GM18502 (cell line): ENCODE results near the gene WAS.
"Not testable (repeated sequence)": the region's sequence is repeated elsewhere in the genome, so short reads cannot be mapped to it uniquely, and the experiment has no call there.

Experiments used
- ATAC-seq: cut with Tn5 transposase; IDR thresholded peaks from one replicate; pipeline ENCODE4 v1.9.1; 2021; ENCODE audit warnings: mild to moderate bottlenecking; ENCODE audit not compliant: unreplicated experiment, poor library complexity

The WAS gene

DNA sequence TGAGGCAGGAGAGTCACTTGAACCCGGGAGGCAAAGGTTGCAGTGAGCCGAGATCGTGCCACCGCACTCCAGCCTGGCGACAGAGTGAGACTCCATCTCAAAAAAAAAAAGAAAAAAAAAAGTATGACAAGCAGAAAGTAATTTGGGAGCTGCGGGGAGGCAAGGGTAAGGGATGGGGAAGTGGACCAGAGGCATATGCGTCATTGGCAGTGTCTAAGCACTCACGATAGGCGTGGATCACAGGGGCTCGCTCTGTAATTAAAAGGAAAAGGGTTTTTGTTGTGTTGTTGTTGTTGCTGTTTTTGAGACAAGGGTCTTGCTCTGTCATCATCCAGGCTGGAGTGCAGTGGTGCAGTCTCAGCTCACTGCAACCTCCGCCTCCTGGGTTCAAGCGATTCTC, 804 bp upstream of the WAS start:
- not testable (repeated sequence) for ATAC-seq

DNA sequence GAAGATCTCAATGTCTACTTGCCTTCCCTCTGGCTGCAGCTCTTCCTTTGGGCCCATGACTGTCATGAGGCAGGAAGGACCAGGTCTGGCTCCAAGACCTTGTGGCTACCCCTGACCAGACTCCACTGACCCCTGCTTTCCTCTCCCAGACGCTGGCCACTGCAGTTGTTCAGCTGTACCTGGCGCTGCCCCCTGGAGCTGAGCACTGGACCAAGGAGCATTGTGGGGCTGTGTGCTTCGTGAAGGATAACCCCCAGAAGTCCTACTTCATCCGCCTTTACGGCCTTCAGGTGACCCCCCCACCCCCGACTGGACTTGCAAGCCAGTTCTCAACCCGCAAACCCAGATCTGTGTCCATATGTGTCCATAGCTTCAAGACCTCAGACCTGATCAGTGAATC, 535 bp downstream of the WAS start:
- no peak for ATAC-seq

DNA sequence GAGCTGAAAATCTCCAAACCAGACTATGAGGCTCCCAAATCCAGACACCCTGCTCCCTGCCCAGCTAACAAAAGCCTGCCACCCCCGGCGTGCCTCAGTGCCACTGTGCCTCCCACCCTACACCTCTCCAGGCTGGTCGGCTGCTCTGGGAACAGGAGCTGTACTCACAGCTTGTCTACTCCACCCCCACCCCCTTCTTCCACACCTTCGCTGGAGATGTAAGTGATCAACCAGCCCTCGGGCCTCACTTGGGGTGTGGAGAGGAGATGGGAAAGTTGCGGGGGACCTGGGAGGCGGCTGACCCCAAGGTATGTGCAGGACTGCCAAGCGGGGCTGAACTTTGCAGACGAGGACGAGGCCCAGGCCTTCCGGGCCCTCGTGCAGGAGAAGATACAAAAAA, 1.8 kb downstream of the WAS start:
- no peak for ATAC-seq

DNA sequence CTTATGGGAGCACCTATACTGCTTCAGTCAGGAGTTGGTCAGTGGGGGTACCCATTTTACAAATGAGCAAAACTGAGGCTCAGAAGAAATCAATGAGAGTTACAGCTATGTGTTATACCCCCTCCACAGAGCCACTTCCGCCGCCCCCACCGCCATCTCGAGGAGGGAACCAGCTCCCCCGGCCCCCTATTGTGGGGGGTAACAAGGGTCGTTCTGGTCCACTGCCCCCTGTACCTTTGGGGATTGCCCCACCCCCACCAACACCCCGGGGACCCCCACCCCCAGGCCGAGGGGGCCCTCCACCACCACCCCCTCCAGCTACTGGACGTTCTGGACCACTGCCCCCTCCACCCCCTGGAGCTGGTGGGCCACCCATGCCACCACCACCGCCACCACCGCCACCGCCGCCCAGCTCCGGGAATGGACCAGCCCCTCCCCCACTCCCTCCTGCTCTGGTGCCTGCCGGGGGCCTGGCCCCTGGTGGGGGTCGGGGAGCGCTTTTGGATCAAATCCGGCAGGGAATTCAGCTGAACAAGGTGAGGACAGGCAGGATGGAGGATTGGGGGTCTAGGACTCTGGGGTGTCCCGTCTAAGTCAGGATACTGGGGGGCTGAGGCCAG, 5.0 kb downstream of the WAS start:
- ATAC-seq = no peak

DNA sequence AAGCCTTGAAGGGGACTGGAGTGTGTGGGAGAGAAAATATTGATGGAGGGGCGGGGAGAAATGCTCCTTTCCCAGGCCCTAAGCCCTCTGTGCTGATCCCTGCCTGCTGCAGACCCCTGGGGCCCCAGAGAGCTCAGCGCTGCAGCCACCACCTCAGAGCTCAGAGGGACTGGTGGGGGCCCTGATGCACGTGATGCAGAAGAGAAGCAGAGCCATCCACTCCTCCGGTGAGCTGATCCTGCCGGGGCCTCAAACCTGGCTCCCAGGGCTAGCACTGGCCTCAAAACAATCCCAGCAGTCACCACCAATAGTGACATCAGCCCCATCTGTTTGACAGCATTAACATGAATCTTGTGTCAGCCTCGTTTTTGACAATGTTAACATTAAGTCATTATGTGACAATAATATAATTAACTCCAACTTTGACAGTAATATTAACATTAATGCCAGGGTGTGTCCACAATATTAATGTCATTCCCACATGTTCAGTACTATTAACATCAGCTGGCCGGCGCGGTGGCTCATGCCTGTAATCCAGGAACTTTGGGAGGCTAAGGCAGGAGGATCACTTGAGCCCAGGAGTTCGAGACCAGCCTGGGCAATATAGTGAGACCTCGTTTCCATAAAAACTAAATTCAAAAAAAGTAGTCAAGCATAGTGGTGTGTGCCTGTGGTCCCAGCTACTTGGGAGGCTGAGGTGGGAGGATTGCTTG, 5.8 kb downstream of the WAS start:
- no peak for ATAC-seq

DNA sequence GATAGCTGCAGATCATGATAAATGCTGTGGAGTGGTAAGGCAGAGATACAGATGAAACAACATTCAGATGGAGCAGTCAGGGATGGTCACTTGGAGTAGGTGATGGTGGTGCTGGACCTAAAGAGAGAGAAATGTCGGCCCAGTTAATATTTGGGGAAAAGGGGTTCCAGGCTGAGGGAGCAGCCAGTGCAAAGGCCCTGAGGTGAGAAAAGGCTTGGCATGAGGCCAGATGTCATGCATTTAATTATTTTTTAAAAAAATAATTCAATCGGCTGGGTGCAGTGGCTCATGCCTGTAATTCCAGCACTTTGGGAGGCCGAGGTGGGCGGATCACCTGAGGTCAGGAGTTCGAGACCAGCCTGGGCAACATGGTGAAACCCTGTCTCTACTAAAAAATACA, 8.1 kb downstream of the WAS start:
- not testable (repeated sequence) for ATAC-seq

DNA sequence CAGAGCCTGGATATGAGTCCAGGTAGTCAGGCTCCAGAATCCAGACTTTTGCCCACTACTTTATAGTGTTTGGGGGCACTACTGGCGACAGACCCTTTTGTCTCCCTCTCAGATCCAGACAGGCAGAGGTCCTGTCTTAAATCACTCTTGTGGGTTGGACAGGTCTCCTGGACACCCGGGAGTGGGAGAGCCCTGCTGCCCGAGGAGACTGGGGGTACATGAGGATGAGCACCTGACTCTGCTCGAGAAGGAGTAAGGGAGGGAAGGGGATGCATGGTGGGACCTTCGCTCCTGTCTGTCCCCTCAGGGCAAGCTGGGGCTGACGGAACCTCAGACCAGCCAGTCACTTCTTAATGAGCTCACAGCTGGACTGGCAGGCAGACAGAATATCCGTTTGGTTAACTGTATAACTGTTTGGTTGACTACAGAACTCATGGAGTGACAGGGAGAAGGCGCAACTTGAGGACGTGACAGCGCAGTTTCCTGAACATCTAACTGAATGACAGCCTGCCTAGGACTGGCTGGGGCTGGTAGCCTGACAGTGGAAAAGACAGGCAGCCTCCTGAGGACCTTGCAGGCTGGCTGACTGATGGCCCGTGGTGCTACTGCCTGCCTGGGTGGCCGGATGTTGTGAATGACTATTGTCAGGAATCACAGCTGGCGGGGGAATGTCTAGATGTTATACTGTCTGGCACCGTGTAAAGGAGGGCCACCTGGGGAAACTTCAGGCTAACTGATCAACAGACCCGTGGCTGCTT, 11.4 kb downstream of the WAS start:
- no peak for ATAC-seq

DNA sequence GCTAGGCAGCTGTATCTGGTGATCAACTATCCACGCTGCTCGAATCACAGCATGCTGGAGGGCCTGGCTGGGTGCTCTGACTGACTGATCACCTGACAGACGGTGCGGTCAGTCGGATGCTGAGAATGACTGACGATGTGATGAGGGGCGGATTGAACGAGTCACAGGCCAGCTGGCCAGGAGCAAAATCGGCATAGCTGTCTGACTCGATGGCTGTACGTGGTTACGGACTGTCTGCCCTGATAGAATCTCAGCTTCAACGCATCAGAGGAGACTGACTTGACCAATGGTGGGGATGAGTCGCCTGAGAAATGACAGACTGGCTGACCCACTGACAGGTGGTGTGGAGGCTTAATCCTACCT, 11.9 kb downstream of the WAS start:
- ATAC-seq = no peak

DNA sequence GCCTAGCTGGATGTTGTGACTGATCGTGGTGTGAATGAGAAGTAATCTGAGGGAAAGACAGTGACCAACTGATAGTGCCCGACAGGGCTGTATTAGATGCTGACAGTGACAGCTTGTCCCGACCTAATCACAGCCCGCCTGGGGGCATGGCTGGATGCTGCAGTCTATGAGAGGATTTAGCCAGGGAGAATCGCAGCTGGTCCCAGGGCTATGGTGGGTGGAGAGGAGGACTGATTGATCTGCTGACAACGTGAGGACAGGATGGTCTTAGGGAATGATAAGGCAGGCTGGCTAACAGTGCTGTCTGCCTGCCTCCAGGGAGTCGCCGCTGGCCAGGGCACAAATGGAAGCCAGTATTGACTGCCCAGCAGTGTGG, 12.3 kb downstream of the WAS start:
- peak; percentile 12 for ATAC-seq

DNA sequence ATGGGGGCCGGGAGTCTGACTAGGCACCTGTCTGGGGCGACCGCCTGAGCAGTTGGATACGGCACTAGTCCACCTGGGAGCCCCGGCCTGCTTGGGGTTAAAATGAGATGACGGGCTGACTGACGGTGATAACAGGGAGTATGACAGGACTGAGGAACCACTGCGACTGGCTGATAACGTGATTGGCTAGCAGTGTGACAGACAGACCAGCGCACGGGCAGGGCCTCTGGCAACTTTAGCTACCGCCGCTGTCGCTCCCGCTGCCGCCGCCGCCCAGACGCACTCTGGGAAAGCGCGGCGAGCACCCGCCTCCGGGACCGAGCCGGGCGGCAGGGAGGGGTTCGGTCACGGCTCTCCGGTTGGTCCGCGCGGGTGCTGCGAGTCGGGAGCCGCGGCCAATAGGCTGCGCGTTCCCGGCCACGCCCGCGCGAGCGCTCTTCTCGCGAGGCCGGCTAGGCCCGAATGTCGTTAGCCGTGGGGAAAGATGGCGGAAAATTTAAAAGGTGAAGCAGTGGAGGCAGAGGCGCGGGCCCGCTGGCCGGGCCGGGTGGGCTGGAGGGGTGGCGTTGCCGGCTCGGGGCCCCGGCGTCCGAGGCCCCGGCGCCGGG, 12.8 kb downstream of the WAS start, which contains the start of gene SUV39H1:
Gene SUV39H1 (plus strand): TSS at position 434 of the 608 bp plus-strand sequence. CDS start 51 bp downstream, at position 485.
- peak; percentile 91 for ATAC-seq

DNA sequence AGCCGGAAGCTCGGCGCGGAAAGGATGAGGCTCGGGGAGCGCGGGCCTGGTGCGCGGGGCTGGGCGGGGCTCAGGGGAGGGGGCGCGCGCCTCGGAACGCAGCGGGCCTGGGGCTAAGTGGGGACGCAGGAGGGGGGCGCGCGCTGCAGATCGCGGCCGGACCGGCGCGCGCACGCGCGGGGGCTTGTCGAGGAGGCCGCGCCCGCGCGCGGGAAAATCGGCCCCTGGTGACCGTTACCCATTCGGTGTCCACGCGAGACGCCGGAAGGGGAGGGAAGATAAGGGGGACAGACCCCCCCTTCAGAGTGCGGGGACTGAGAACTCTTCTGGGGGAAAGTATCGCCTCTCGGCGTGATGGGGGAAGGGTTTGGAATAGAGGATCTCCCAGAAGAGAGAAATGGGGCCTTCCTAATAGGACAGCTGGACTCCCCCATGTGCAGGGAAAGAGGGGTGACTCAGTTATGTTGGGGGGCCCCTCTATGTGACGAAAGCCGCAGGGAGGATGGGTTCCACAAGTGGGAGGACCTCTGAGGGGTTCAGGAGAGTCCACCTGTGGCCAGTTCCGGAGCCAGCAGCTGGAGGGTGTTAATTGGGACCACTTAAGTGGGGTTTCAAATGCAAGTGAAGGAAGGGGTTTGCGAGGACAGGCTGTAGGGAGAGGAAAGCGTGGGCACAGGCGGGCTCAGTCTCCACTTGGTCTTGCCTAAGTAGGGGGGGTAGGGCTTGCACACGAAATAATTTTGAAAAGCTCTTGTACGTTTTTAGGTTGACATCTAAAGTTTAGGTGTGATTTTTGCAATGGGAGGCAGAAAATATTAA, 13.5 kb downstream of the WAS start:
- ATAC-seq = peak; percentile 22

DNA sequence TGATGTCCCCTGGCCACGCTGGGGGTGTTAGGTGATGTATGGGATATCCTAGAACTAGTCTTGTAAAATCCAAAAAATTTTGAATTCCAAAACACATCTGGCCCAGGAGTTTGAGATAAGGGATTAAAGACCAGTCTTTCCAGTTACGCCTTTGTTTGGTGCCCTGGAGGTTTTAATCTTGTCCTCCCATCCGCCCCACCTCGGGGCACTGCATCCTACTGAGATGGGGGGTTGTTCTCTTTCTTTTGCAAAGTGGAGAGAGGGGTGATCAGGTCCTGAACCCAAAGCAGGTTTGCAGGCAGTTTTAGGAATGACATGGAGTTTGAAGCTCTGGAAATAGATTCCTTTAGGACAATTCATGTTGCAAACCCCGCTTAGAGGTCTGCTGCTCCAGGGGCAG, 14.7 kb downstream of the WAS start:
- no peak for ATAC-seq

DNA sequence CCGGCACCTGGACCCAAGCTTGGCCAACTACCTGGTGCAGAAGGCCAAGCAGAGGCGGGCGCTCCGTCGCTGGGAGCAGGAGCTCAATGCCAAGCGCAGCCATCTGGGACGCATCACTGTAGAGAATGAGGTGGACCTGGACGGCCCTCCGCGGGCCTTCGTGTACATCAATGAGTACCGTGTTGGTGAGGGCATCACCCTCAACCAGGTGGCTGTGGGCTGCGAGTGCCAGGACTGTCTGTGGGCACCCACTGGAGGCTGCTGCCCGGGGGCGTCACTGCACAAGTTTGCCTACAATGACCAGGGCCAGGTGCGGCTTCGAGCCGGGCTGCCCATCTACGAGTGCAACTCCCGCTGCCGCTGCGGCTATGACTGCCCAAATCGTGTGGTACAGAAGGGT, 16.6 kb downstream of the WAS start:
- ATAC-seq = no peak

DNA sequence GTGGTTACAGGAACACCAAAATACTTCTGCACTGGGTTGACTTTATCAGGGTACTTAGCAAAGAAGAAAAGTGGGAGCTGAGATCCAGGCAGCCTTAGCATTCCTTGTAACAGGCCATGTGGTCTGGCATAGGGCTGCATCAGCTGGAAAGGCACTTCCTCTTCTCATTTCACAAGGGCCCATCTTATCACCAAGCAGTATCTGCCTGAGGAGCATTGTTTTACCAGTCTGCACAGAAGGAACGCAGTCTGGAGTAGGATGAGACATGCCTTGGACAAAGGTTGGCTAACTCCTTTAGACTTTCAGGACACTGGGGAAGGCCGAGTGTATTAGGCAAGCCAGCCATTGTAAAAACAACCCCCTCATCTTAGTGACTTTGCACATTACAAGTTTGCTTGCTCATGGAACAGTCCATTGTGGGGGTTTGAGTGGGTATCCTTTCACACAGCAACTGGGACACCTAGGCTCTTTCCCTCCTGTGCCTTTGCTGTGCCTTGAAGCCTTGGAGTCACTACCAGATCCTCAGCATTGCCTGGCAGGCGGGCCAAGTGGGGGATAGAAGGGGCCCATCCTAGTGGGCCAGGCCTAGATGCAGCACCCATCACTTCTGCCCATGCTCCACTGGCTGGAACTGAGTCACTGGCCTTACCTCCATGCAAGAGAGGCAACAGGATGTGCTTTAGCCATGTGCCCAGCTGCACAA, 17.5 kb downstream of the WAS start:
- ATAC-seq = no peak

DNA sequence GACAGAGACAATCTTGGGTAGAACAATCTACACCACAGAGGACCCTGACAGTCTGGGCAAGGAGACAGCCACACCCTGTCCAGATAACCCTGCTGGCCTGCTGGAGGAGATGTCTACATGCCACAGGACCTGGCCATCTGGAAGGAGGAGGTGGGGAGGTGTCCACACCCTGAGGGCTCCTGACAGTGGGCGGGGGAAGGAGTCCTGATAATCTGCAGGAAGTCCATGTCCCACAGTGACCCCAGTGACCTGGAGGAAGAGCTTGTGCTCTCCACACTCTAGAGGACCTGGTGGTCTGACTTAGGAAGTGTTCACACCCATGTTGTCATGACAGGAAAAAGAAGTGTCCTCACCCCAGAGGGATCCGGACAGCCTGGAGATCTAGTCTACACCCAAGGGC, 18.4 kb downstream of the WAS start:
- no peak for ATAC-seq

DNA sequence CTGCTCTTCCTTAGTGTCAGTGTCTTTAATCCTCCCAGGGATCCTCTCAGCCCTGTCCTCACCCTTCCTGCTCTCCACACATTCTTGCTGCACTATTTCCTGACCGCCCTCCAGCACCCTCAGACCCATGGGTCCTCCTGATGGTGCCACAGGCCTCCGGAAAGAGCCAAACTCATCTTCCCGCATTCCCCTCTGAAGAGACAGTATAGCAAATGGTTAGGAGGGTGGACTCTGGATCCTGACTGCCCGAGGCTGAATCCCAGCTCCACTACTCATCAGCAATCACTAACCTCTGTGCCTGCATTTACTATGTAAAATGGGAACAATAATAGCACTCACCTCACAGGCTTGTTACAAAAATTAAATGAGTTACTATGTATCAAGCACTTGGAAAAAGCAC, 19.1 kb downstream of the WAS start:
- ATAC-seq = no peak

DNA sequence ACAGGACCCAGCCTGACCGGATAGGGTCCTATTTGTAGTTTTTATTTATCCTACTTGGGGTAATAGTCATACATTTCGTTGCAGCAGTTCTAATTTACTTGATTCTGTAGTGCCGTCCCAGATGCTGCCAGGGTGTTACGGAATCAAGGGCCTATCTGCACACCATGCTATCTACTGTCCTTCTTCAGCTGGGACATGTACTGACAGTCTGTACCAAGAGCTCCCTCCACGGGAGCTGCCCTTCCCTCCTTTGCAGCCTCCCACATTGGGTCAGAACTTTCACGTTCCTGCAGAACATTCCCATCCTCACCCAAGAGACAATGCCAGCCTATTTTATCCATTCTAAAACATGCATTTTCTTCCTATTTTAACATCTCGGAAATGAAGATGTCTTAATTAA, 19.6 kb downstream of the WAS start:
- no peak for ATAC-seq

DNA sequence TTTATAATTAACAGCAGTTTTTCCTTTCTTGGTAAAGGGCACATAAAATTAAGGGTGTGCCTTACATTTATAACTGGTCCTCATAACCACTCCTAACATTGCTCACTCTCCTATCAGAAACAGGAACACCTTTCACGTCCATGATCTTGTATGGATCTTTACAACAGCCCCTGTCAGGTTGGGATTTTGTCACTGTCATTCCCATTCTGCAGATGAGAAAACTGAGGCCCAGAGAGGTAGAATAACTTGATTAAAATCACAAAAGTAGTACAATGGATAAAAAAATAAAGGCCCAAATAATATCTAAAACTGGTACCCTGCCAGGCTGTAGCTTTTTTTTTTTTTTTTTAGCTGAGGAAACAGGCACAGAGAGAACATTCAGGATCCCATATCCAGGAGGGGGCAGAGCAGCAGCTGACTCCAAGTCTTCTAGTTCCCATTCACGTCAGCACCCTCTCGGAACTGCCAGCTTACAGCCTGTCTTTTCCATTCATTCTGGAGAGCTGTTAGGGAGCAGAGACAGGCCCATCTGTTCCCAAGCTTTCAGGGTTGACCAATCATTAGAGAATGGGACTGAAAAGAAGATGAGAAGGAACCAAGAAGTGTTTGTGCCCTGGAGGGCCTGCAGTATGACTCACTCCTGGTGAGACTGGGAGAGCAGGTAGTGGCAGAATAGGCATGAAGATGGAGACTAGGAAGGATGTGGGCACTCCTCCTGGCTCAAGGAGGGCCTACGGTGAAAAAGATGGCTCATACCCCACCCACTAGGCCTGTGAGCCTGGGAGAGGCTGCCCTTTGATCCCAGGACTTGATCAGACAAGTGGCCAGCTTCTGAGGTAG, 20.3 kb downstream of the WAS start:
- ATAC-seq = no peak

DNA sequence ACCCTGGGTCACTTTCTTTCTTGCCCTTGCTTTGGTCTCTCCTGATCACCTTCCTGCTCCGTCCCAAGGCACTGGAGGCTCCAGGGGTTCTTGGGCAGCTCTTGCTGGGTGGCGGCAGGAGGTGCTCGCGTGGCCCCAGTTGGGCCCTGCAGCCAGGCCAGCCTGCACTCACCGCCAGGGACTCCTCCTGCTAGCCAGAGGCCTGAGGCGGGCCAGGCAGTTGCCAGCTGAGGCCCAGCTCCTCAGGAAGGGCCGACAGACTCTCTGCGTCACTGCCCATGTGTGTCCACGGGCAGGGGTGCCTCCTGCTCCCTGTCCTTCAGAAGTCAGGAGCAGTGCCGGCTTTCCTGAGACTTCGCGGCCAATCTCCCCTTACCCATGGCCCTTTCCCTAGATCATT, 22.3 kb downstream of the WAS start:
- no peak for ATAC-seq
